Lower leg skin (tissue), 3 donors: ENCODE measurements around the gene ZNF407.

ENCODE experiments used
- POLR2A ChIP-seq, 2 donors: fragments of 450-650 bp; IDR thresholded peaks; one replicate each; pipeline ENCODE4 v1.6.1; 2016 to 2017; ENCODE audit warnings: antibody characterized with exemption in 2 of 2, mild to moderate bottlenecking in 1 of 2, moderate library complexity in 1 of 2
- TF ChIP-seq, protein P1 (sequence below), 3 donors: fragments of 450-650 bp; IDR thresholded peaks; one replicate each; pipeline ENCODE4 v1.5.1; 2016; ENCODE audit warnings: antibody characterized with exemption in 3 of 3, mild to moderate bottlenecking in 3 of 3, moderate library complexity in 2 of 3

DNA sequence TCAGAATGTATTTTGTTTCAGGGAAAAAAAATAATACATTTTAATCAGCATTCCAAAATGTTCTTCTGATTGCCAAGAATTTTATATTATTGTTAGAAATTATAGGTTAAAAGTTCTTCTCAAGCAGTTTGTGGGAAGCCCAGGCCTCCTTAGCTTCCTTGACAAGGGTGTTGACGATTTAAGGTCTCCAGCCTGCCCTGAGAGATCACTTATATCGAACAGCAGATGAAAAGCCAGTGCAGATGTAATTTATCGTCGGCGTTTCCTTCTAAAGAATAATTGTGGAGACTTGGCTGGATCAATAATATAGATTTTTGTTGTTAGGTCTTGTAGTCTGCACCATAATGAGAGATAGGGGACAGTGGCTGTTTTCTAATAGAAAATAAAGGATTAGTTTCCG lies 280.6 kb downstream of the ZNF407 start:
- TF ChIP-seq, protein P1, sequence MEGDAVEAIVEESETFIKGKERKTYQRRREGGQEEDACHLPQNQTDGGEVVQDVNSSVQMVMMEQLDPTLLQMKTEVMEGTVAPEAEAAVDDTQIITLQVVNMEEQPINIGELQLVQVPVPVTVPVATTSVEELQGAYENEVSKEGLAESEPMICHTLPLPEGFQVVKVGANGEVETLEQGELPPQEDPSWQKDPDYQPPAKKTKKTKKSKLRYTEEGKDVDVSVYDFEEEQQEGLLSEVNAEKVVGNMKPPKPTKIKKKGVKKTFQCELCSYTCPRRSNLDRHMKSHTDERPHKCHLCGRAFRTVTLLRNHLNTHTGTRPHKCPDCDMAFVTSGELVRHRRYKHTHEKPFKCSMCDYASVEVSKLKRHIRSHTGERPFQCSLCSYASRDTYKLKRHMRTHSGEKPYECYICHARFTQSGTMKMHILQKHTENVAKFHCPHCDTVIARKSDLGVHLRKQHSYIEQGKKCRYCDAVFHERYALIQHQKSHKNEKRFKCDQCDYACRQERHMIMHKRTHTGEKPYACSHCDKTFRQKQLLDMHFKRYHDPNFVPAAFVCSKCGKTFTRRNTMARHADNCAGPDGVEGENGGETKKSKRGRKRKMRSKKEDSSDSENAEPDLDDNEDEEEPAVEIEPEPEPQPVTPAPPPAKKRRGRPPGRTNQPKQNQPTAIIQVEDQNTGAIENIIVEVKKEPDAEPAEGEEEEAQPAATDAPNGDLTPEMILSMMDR (IDR thresholded peaks at IDR 0.05): no peak
- TF ChIP-seq POLR2A (IDR thresholded peaks at IDR 0.05): no peak
